H9 (cell line): ENCODE measurements around the gene SLC44A3. TPM values are rescaled to one million over a fixed set of nuclear protein-coding genes. Genes with fewer than 3 reads are reported as not detected.

Experiments
- DNase-seq: peaks from one replicate; pipeline ENCODE4 v3.0.0-alpha.2; 2017
- H2AFZ ChIP-seq: one replicate; pipeline ENCODE4 v1.6.1; 2013; ENCODE audit warnings: mild to moderate bottlenecking, low read length, control low read depth, moderate library complexity
- H2AK5ac ChIP-seq: 2 replicates; pipeline ENCODE4 v1.6.1; 2013; ENCODE audit warnings: low read length, control low read depth, mixed read lengths; ENCODE audit not compliant: insufficient read length
- H2BK120ac ChIP-seq: one replicate; pipeline ENCODE4 v1.6.1; 2013; ENCODE audit warnings: low read depth, mild to moderate bottlenecking, low read length, control low read depth, inconsistent platforms; ENCODE audit not compliant: poor library complexity, severe bottlenecking
- H2BK12ac ChIP-seq: 2 replicates; pipeline ENCODE4 v1.6.1; 2013; ENCODE audit warnings: low read length, control low read depth, mixed read lengths, low read depth; ENCODE audit not compliant: insufficient read length
- H2BK15ac ChIP-seq: 2 replicates; pipeline ENCODE4 v1.6.1; 2013; ENCODE audit warnings: low read depth, low read length, control low read depth
- H2BK20ac ChIP-seq: one replicate; pipeline ENCODE4 v1.6.1; 2013; ENCODE audit warnings: low read depth, mild to moderate bottlenecking, low read length, control low read depth, inconsistent platforms; ENCODE audit not compliant: poor library complexity, severe bottlenecking
- H2BK5ac ChIP-seq: 2 replicates; pipeline ENCODE4 v1.6.1; 2013; ENCODE audit warnings: low read length, control low read depth, mixed read lengths; ENCODE audit not compliant: insufficient read length
- H3K14ac ChIP-seq: 2 replicates; pipeline ENCODE4 v1.6.1; 2013; ENCODE audit warnings: low read length, control low read depth; ENCODE audit not compliant: insufficient read depth
- H3K18ac ChIP-seq: 2 replicates; pipeline ENCODE4 v1.6.1; 2013; ENCODE audit warnings: low read depth, mild to moderate bottlenecking, mixed read lengths, low read length, control low read depth; ENCODE audit not compliant: insufficient read length
- H3K23ac ChIP-seq: 2 replicates; pipeline ENCODE4 v1.6.1; 2013; ENCODE audit warnings: low read length, control low read depth, mixed read lengths, low read depth; ENCODE audit not compliant: insufficient read length
- H3K23me2 ChIP-seq: 2 replicates; pipeline ENCODE4 v1.6.1; 2013; ENCODE audit warnings: low read depth, mild to moderate bottlenecking, mixed read lengths, low read length, control low read depth; ENCODE audit not compliant: insufficient read length, poor library complexity, severe bottlenecking
- H3K27ac ChIP-seq: 2 replicates; pipeline ENCODE4 v1.5.1; 2013; ENCODE audit warnings: low read length, control low read depth, mixed read lengths, low read depth; ENCODE audit not compliant: insufficient read length
- H3K27me3 ChIP-seq: 2 replicates; pipeline ENCODE4 v1.6.1; 2013; ENCODE audit warnings: low read length, control low read depth, inconsistent platforms; ENCODE audit not compliant: insufficient read depth
- H3K4ac ChIP-seq: 2 replicates; pipeline ENCODE4 v1.6.1; 2013; ENCODE audit warnings: low read depth, mild to moderate bottlenecking, control low read depth, inconsistent platforms, low read length, moderate library complexity
- H3K4me1 ChIP-seq: 2 replicates; pipeline ENCODE4 v1.6.1; 2013; ENCODE audit warnings: low read length, control low read depth, inconsistent platforms; ENCODE audit not compliant: insufficient read depth
- H3K4me2 ChIP-seq: 2 replicates; pipeline ENCODE4 v1.6.1; 2013; ENCODE audit warnings: low read length, control low read depth, mixed read lengths; ENCODE audit not compliant: insufficient read length, insufficient read depth
- H3K56ac ChIP-seq: 2 replicates; pipeline ENCODE4 v1.6.1; 2013; ENCODE audit warnings: low read depth, mild to moderate bottlenecking, mixed read lengths, low read length, control low read depth; ENCODE audit not compliant: insufficient read length
- H3K79me1 ChIP-seq: 2 replicates; pipeline ENCODE4 v1.6.1; 2013; ENCODE audit warnings: low read depth, mild to moderate bottlenecking, moderate library complexity, low read length, control low read depth, inconsistent platforms; ENCODE audit not compliant: insufficient read depth, poor library complexity, severe bottlenecking
- H3K79me2 ChIP-seq: 2 replicates; pipeline ENCODE4 v1.6.1; 2013; ENCODE audit warnings: low read length, control low read depth, inconsistent platforms; ENCODE audit not compliant: insufficient read depth
- H3K9ac ChIP-seq: 2 replicates; pipeline ENCODE4 v1.6.1; 2013; ENCODE audit warnings: low read length, control low read depth, mixed read lengths; ENCODE audit not compliant: insufficient read length; ENCODE audit errors: extremely low read depth
- H3K9me3 ChIP-seq: one replicate; pipeline ENCODE4 v1.6.1; 2013; ENCODE audit warnings: low read depth, low read length, inconsistent platforms; ENCODE audit not compliant: control insufficient read depth
- H3T11ph ChIP-seq: one replicate; pipeline ENCODE4 v1.6.1; 2013; ENCODE audit warnings: mild to moderate bottlenecking, low read length, control low read depth, inconsistent platforms
- H4K20me1 ChIP-seq: one replicate; pipeline ENCODE4 v1.6.1; 2013; ENCODE audit not compliant: control insufficient read depth, insufficient read length, insufficient read depth
- H4K5ac ChIP-seq: 2 replicates; pipeline ENCODE4 v1.6.1; 2013; ENCODE audit warnings: low read depth, mild to moderate bottlenecking, mixed read lengths, low read length, control low read depth; ENCODE audit not compliant: insufficient read length
- H4K8ac ChIP-seq: replicated peaks from 2 replicates; pipeline ENCODE4 v1.6.1; 2013; ENCODE audit warnings: low read length, control low read depth, mixed read lengths, low read depth; ENCODE audit not compliant: insufficient read length
- H4K91ac ChIP-seq: 2 replicates; pipeline ENCODE4 v1.6.1; 2013; ENCODE audit warnings: low read depth, mild to moderate bottlenecking, moderate library complexity, mixed read lengths, low read length, control low read depth; ENCODE audit not compliant: insufficient read length
- H3K27ac Mint-ChIP-seq, 3 experiments: 2 replicates in 2 of 3; 3 replicates in 1 of 3; pipeline ENCODE4 v1.8.0; 2020 to 2021; ENCODE audit warnings: mixed read lengths in 3 of 3, mild to moderate bottlenecking in 1 of 3, moderate library complexity in 1 of 3
- H3K27me3 Mint-ChIP-seq: 2 replicates; pipeline ENCODE4 v1.8.0; 2021; ENCODE audit warnings: low read depth, mild to moderate bottlenecking, moderate library complexity, mixed read lengths
- H3K36me3 Mint-ChIP-seq, 3 experiments: 2 replicates in 2 of 3; 3 replicates in 1 of 3; pipeline ENCODE4 v1.8.0; 2020 to 2021; ENCODE audit warnings: low read depth in 3 of 3, mixed read lengths in 3 of 3; ENCODE audit not compliant: insufficient read depth in 1 of 3
- H3K4me1 Mint-ChIP-seq, 2 experiments: 2 replicates each; pipeline ENCODE4 v1.8.0; 2020; ENCODE audit warnings: mixed read lengths in 2 of 2
- H3K4me3 Mint-ChIP-seq, 2 experiments: 2 replicates in 1 of 2; 3 replicates in 1 of 2; pipeline ENCODE4 v1.8.0; 2020 to 2021; ENCODE audit warnings: mild to moderate bottlenecking in 2 of 2, mixed read lengths in 2 of 2, moderate library complexity in 1 of 2
- H3K9me3 Mint-ChIP-seq, 2 experiments: 2 replicates in 1 of 2; 3 replicates in 1 of 2; pipeline ENCODE4 v1.8.0; 2020; ENCODE audit warnings: mild to moderate bottlenecking in 2 of 2, mixed read lengths in 2 of 2, moderate library complexity in 1 of 2
- WGBS: extraction: QIAGEN DNeasy Blood & Tissue Kit; methylation state at CpG from one replicate; pipeline ENCODE4 v1.1.7; 2013; ENCODE audit warnings: missing lambda C conversion rate, low lambda C conversion rate, mixed read lengths; ENCODE audit not compliant: insufficient read length; ENCODE audit errors: extremely low coverage; 5-methylcytosine and 5-hydroxymethylcytosine counted together
- total RNA-seq: library from RNA; stranded (reverse); gene quantifications from 2 replicates; pipeline ENCODE4 v1.2.1, GENCODE V29; 2021
- TF ChIP-seq, protein P1 (sequence below): fragments of 200-600 bp; sonication (generic); conservative IDR thresholded peaks from 3 replicates; pipeline ENCODE4 v1.8.0; 2021; ENCODE audit warnings: antibody characterized with exemption, mild to moderate bottlenecking

Gene SLC44A3
- total RNA-seq, 1 experiment from 2014 or later, result 5.5 TPM

DNA sequence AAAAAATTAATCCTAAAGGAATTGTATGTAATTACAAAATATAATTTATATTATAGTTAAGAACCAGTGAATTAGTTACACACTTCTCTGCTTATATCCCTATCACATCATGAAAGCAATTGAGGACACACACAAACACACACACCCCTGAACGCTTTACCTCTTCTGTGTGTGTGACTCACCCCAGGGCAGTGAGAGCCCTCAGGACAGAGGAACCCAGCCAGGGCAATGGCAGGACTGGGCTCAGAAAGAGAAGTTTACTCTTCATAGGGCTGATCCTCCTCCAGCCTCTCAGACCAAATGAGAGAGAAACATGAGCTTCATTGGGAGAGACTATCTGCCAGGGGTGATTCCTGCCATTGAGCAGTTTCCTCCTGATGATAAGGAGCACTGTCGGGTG, 38.1 kb downstream of the SLC44A3 start:
- H2BK15ac ChIP-seq, result no peak overlapping the region
- no peak overlapping the region for H4K8ac ChIP-seq
- no peak overlapping the region; a peak in 1 of 7 replicates for H3K27ac Mint-ChIP-seq
- no peaks in the 10 kb centered on the region for H3K9me3 Mint-ChIP-seq
- no peak overlapping the region for H3K14ac ChIP-seq
- H3K36me3 Mint-ChIP-seq, result no peaks in the 10 kb centered on the region; a peak in 1 of 7 replicates
- H3K23ac ChIP-seq, result no peak overlapping the region
- no CpG with 5 or more reads among the region's 2 CpGs for WGBS
- peaks cover 16 to 19% of the 10 kb centered on the region in 2 experiments for H3K4me1 Mint-ChIP-seq
- H3K9me3 ChIP-seq, result no peaks in the 10 kb centered on the region
- H3K27me3 Mint-ChIP-seq, result no peaks in the 10 kb centered on the region
- H2BK20ac ChIP-seq, result no peak overlapping the region
- no peak overlapping the region for H3K4ac ChIP-seq
- TF ChIP-seq, protein P1, sequence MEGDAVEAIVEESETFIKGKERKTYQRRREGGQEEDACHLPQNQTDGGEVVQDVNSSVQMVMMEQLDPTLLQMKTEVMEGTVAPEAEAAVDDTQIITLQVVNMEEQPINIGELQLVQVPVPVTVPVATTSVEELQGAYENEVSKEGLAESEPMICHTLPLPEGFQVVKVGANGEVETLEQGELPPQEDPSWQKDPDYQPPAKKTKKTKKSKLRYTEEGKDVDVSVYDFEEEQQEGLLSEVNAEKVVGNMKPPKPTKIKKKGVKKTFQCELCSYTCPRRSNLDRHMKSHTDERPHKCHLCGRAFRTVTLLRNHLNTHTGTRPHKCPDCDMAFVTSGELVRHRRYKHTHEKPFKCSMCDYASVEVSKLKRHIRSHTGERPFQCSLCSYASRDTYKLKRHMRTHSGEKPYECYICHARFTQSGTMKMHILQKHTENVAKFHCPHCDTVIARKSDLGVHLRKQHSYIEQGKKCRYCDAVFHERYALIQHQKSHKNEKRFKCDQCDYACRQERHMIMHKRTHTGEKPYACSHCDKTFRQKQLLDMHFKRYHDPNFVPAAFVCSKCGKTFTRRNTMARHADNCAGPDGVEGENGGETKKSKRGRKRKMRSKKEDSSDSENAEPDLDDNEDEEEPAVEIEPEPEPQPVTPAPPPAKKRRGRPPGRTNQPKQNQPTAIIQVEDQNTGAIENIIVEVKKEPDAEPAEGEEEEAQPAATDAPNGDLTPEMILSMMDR, result no peak
- no peak overlapping the region for H3K56ac ChIP-seq
- no peak overlapping the region for H3K9ac ChIP-seq
- DNase-seq, result no peak
- no peaks in the 10 kb centered on the region for H3K79me2 ChIP-seq
- H3K4me1 ChIP-seq, result peaks cover 7% of the 10 kb centered on the region; the same call in 1 of the 2 replicates
- H4K20me1 ChIP-seq, result no peaks in the 10 kb centered on the region
- no peak overlapping the region for H3T11ph ChIP-seq
- no peak overlapping the region for H2AFZ ChIP-seq
- no peak overlapping the region for H2BK120ac ChIP-seq
- no peaks in the 10 kb centered on the region for H3K27me3 ChIP-seq
- no peaks in the 10 kb centered on the region for H3K79me1 ChIP-seq
- H3K4me3 Mint-ChIP-seq, result no peak overlapping the region
- H2BK12ac ChIP-seq, result no peak overlapping the region
- H4K5ac ChIP-seq, result no peak overlapping the region
- peaks cover 3% of the 10 kb centered on the region for H3K23me2 ChIP-seq
- no peak overlapping the region for H2BK5ac ChIP-seq
- H3K18ac ChIP-seq, result no peak overlapping the region
- H2AK5ac ChIP-seq, result no peak overlapping the region
- no peak overlapping the region for H4K91ac ChIP-seq
- H3K4me2 ChIP-seq, result no peak overlapping the region
- no peak overlapping the region for H3K27ac ChIP-seq
